Brain pericyte (primary cell): ENCODE measurements around the gene SUMO2.
"Not testable (repeated sequence)": the region's sequence is repeated elsewhere in the genome, so short reads cannot be mapped to it uniquely, and the experiment has no call there.

Experiments used
- DNase-seq: peaks from one replicate; pipeline ENCODE4 v3.0.0-alpha.2; 2012; ENCODE audit warnings: low read depth, low spot score

SUMO2 gene

GRCh38 chr17:75181608-75182318 is 996 bp downstream of the SUMO2 start:
- no peak for DNase-seq

- DNase-seq = no peak
These were observed 1.6 kb downstream of the SUMO2 start for GRCh38 chr17:75181110-75181509.

- DNase-seq = no peak
These were observed 4.3 kb downstream of the SUMO2 start for GRCh38 chr17:75178453-75178852.

GRCh38 chr17:75176625-75177024 is 6.1 kb downstream of the SUMO2 start:
- no peak for DNase-seq

- no peak for DNase-seq
These were observed 7.8 kb downstream of the SUMO2 start for GRCh38 chr17:75174996-75175395.

GRCh38 chr17:75173526-75173925 is 9.2 kb downstream of the SUMO2 start:
- no peak for DNase-seq

GRCh38 chr17:75168998-75169397 is 13.8 kb downstream of the SUMO2 start:
- no peak for DNase-seq

GRCh38 chr17:75164606-75165005 is 18.2 kb downstream of the SUMO2 start:
- DNase-seq = not testable (repeated sequence)

- no peak for DNase-seq
These were observed 19.7 kb downstream of the SUMO2 start for GRCh38 chr17:75163074-75163473.

- DNase-seq = no peak
These were observed 22.5 kb downstream of the SUMO2 start for GRCh38 chr17:75160211-75160610.

- DNase-seq = no peak
These were observed 23.3 kb downstream of the SUMO2 start for GRCh38 chr17:75159196-75160031.

GRCh38 chr17:75158480-75158879 is 24.3 kb downstream of the SUMO2 start:
- not testable (repeated sequence) for DNase-seq

GRCh38 chr17:75155191-75155601 is 27.6 kb downstream of the SUMO2 start:
- no peak for DNase-seq

GRCh38 chr17:75154195-75155106 is 28.3 kb downstream of the SUMO2 start, which contains the start of gene JPT1:
Gene JPT1, minus strand, starts transcription at chr17:75154512. Its CDS starts 115 bp downstream, at chr17:75154397.
- peak; percentile 96 for DNase-seq

GRCh38 chr17:75153780-75154194 is 29.0 kb downstream of the SUMO2 start:
- DNase-seq = no peak

- DNase-seq = no peak
These were observed 29.6 kb downstream of the SUMO2 start for GRCh38 chr17:75152922-75153779.

GRCh38 chr17:75152523-75152921 is 30.2 kb downstream of the SUMO2 start:
- DNase-seq = no peak

- no peak for DNase-seq
These were observed 30.8 kb downstream of the SUMO2 start for GRCh38 chr17:75151930-75152329.

GRCh38 chr17:75147878-75148546 is 34.7 kb downstream of the SUMO2 start:
- no peak for DNase-seq

GRCh38 chr17:75146592-75146991 is 36.2 kb downstream of the SUMO2 start:
- DNase-seq = no peak
